Measurements from ENCODE around the gene SLC6A15. TPM values are rescaled to one million over a fixed set of nuclear protein-coding genes. Genes with fewer than 3 reads are reported as not detected.
A peak's percentile ranks its signal among the peaks of the same experiment; 100 is the strongest.

Gene SLC6A15
- total RNA-seq, 1 donor from 2014 or later: 0.32 TPM

DNA sequence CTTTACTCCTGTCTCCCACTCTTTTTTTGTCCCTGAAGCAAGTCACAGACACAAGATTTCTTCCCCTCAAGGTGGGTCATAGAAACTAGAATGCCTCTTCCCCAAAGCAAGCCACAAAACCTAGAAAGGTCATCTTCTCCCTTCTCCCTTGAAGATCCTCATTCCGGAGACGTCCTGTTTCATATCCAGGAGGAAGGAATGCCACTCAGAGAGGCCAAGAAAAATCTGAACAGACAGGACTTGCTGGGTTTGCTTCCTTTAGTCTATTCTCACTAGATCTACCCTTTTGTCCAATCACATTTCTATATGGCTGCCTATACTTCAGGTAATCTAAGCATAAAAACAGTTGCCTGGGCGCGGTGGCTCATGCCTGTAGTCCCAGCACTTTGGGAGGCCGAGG, 23.7 kb downstream of the SLC6A15 start:
- ATAC-seq (no peak), DNase-seq (no peak)
- intact Hi-C loops (cut with micrococcal nuclease): no loop called here

- intact Hi-C loops (cut with micrococcal nuclease): no loop called here
- no peak for DNase-seq
- no peak for ATAC-seq
Measured at GRCh38 chr12:84877340-84877739, 35.3 kb downstream of the SLC6A15 start.

DNA sequence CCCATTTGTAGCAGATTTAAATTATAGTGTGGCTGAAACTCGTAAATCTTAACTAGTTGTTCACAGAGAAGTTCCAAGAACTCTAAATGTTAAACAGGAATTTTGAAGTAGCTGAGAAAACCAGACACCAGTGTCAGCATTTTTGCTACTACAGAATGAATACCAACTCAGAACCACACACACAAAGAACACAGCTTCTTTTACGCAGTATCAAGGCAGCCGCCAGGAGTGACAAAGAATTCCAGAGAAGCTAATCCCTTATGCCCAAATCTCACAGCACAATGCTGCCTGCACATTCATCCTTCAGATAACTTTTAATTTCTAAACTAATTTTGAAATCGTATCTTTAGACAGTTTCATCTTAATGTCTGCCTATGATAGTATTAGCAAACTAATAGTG, 37.4 kb downstream of the SLC6A15 start:
- ATAC-seq: no peak
- no peak for DNase-seq
- intact Hi-C loops (cut with micrococcal nuclease): no loop called here

GRCh38 chr12:84874825-84875139, 37.8 kb downstream of the SLC6A15 start:
- intact Hi-C loops (cut with micrococcal nuclease): loop anchor here (5.0 kb wide), 1 partner anchor 153 kb away; no protein-coding TSS in a partner anchor
- ATAC-seq: no peak
- DNase-seq: no peak

DNA sequence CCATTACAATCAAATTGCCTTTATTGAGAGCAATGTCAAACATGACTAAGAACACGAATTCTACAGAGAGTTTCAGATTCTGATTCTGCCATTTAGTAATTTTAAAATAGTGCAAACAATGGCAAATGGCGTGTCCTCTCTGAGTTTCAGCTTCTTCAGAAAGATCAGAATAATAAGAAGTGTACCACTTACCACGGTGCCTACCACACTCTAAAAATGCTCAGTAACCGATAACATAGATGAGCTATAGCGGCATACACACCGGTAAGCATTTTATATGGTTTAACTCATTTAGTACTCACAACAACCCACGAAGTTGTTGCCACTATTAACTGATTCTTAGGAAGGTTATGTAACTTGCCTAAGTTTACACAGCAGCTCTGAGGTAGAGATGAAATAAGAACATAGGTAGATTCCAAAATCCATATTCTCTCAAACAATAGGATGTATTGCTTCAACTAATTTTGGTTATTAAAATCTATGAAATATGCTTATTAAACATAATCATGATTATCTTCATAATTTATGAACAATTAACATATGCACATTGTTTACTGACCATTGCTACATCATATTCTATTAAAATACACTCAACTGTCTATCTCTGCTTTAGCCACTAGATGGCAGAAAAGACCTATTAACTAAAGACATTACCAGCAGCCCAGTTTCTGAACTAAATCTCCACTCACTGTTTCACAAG, 38.3 kb downstream of the SLC6A15 start:
- ATAC-seq (peak; percentile 38), DNase-seq (no peak)
- intact Hi-C loops (cut with micrococcal nuclease): loop anchor here (5.0 kb wide), 1 partner anchor 153 kb away; no protein-coding TSS in a partner anchor

DNA sequence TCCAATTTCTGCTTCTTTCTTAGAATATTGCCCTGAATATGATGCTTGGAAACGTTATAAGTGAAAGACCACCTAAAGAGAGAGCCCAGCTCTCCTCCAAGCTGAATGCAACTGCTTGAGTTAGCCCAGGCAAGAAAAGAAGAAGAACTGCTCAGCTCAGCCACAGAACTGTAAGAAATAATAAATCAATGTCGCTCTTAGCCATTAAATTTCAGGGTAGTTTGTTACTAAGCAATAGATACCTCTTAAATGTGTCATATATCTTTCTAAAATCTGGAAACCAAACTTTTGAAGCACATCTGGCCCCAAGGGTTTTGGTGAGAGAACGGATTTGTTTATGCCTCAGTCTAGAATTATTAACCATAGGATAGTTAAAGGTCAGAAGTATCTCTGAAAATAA, 50.4 kb downstream of the SLC6A15 start:
- DNase-seq (no peak), ATAC-seq (no peak)
- intact Hi-C loops (cut with micrococcal nuclease): no loop called here

GRCh38 chr12:84860718-84861117, 51.9 kb downstream of the SLC6A15 start:
- DNase-seq (no peak), ATAC-seq (no peak)
- intact Hi-C loops (cut with micrococcal nuclease): no loop called here

DNA sequence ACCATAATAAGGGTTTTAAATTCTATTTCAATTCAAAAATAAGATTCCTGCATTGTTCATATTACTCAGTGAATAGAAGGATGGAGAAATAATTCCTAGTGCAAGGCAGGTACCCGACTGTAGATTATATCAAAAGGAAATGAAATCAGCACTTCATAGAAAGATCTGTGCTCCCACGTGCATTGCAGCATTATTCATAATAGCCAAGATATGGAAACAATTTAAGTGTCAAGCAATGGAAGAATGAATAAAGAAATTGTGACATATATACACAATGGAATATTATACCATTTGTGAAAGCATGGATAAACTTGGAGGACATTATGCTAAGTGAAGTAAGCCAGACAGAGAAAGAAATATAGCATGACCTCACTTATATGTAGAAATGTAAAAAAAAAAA, 53.8 kb downstream of the SLC6A15 start:
- ATAC-seq (no peak), DNase-seq (no peak)
- intact Hi-C loops (cut with micrococcal nuclease): no loop called here

- no peak for DNase-seq
- ATAC-seq: no peak
- intact Hi-C loops (cut with micrococcal nuclease): no loop called here
Measured at GRCh38 chr12:84857525-84858208, 54.9 kb downstream of the SLC6A15 start.

GRCh38 chr12:84856156-84856900, 56.3 kb downstream of the SLC6A15 start:
- no peak for ATAC-seq
- intact Hi-C loops (cut with micrococcal nuclease): no loop called here
- no peak for DNase-seq

DNA sequence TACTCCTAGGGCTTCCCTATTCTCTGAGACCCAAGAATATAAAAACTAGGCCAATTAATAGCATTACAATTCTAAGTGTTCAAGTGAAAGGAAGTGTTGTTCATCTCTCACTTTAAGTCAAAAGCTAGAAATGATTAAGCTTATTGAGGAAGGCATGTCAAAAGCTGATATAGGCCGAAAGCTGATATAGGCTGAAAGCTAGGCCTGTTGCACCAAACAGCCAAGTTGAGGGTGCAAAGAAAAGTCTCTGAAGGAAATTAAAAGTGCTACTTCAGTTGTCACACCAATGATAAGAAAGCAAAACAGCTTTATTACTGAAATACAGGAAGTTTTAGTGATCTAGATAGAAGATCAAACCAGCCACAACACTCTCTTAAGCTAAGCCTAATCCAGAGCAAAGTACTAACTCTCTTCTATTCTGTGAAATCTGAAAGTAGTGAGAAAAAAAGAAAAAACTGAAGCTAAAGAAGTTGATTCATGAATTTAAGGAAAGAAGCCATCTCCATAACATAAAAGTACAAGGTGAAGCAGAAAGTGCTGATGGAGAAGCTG, 68.9 kb downstream of the SLC6A15 start:
- intact Hi-C loops (cut with micrococcal nuclease): no loop called here
- no peak for DNase-seq

GRCh38 chr12:84842406-84843013, 70.1 kb downstream of the SLC6A15 start:
- intact Hi-C loops (cut with micrococcal nuclease): no loop called here
- DNase-seq: no peak
- no peak for ATAC-seq

More for the DNA sequence above, 68.9 kb downstream of the SLC6A15 start:
- no peak for ATAC-seq

GRCh38 chr12:84841591-84841990, 71.0 kb downstream of the SLC6A15 start:
- ATAC-seq (no peak), DNase-seq (no peak)
- intact Hi-C loops (cut with micrococcal nuclease): no loop called here

DNA sequence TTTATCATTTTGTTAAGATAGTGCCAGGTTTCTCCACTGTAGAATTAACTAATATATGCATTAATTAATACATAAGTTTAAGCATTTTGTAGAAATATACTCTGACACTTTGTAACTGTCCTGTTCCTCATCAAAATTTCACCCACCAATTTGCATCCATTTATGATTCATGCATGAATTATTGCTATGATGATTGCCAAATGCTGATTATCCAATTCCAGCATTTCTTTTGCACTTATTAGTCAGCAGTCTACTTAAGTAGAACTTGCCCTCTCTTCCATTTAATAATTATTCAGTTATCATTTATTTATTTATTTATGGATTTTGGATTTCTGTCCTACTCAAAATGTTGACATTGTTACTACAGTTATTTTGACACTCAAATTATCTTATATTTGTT, 72.2 kb downstream of the SLC6A15 start:
- ATAC-seq (no peak), DNase-seq (no peak)
- intact Hi-C loops (cut with micrococcal nuclease): no loop called here

DNA sequence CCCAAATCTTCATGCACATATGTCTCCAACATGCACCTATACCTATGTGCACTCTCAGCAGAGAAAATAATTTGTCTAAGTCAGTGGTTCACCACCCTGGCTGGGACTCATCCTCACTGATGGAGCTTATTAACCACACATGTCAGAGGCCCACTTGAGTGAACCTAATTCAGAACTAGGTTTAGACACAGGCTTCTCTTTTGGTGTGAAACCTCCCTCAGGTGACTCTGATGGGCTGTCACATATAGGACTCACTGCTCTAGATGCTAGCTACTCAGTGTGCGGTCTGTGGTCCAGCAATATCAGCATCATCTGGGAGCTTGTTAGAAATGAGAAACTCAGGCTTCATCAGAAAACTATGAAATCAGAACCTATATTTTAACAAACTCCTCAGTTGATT, 85.7 kb downstream of the SLC6A15 start:
- no peak for ATAC-seq
- intact Hi-C loops (cut with micrococcal nuclease): no loop called here

GRCh38 chr12:84825149-84825548, 87.5 kb downstream of the SLC6A15 start:
- intact Hi-C loops (cut with micrococcal nuclease): no loop called here

More for the DNA sequence above, 85.7 kb downstream of the SLC6A15 start:
- no peak for DNase-seq

GRCh38 chr12:84822525-84822924, 90.1 kb downstream of the SLC6A15 start:
- ATAC-seq: no peak

More at GRCh38 chr12:84825149-84825548, 87.5 kb downstream of the SLC6A15 start:
- ATAC-seq (no peak), DNase-seq (no peak)

GRCh38 chr12:84816916-84817695, 95.5 kb downstream of the SLC6A15 start:
- intact Hi-C loops (cut with micrococcal nuclease): no loop called here
- no peak for ATAC-seq
- no peak for DNase-seq

More at GRCh38 chr12:84822525-84822924, 90.1 kb downstream of the SLC6A15 start:
- no peak for DNase-seq
- intact Hi-C loops (cut with micrococcal nuclease): no loop called here
